T-helper 2 cell (primary cell): ENCODE data around the gene RAI1.
A peak's percentile ranks its signal among the peaks of the same experiment; 100 is the strongest.

Source experiments
- DNase-seq, 5 experiments: peaks; one replicate each; pipeline versions ENCODE4 v3.0.0 to v3.0.0-alpha.2; 2012 to 2022

RAI1 gene

GRCh38 chr17:17754719-17755686 is 73.7 kb downstream of the RAI1 start:
- no peak for DNase-seq

GRCh38 chr17:17755715-17756114 is 74.5 kb downstream of the RAI1 start:
- no peak for DNase-seq

GRCh38 chr17:17757391-17757791 is 76.1 kb downstream of the RAI1 start:
- DNase-seq = peak in 1 of 5 experiments; percentile 34

GRCh38 chr17:17757956-17758845 is 76.9 kb downstream of the RAI1 start:
- no peak for DNase-seq

- no peak for DNase-seq
Measured at GRCh38 chr17:17758941-17759563, 77.8 kb downstream of the RAI1 start.

GRCh38 chr17:17760350-17760749 is 79.1 kb downstream of the RAI1 start:
- DNase-seq = no peak

GRCh38 chr17:17760872-17761550 is 79.8 kb downstream of the RAI1 start:
- no peak for DNase-seq

- DNase-seq = no peak
Measured at GRCh38 chr17:17761894-17762743, 80.9 kb downstream of the RAI1 start.

GRCh38 chr17:17762744-17763105 is 81.5 kb downstream of the RAI1 start:
- DNase-seq = no peak

GRCh38 chr17:17763136-17763535 is 81.9 kb downstream of the RAI1 start:
- DNase-seq = no peak

- DNase-seq = no peak
Measured at GRCh38 chr17:17763734-17764133, 82.5 kb downstream of the RAI1 start.

GRCh38 chr17:17765359-17766076 is 84.3 kb downstream of the RAI1 start:
- no peak for DNase-seq

- DNase-seq = no peak
Measured at GRCh38 chr17:17766077-17766743, 85.0 kb downstream of the RAI1 start.

GRCh38 chr17:17766744-17767120 is 85.5 kb downstream of the RAI1 start:
- DNase-seq = no peak

- no peak for DNase-seq
Measured at GRCh38 chr17:17767154-17767869, 86.1 kb downstream of the RAI1 start.

- DNase-seq = no peak
Measured at GRCh38 chr17:17767887-17768418, 86.7 kb downstream of the RAI1 start.

- no peak for DNase-seq
Measured at GRCh38 chr17:17768424-17769088, 87.3 kb downstream of the RAI1 start.

GRCh38 chr17:17769869-17770631 is 88.8 kb downstream of the RAI1 start:
- no peak for DNase-seq
